B cell (primary cell): ENCODE results near the gene PTPN6.

Experiments used
- EZH2 ChIP-seq: IDR thresholded peaks from 2 replicates; pipeline ENCODE4 v1.6.1; 2012; ENCODE audit warnings: borderline replicate concordance, low read depth, mild to moderate bottlenecking, moderate library complexity, low read length; ENCODE audit not compliant: insufficient read depth, poor library complexity, severe bottlenecking
- TF ChIP-seq, protein P1 (sequence below): fragments of 200-600 bp; IDR thresholded peaks from one replicate; pipeline ENCODE4 v1.8.0; 2022; ENCODE audit warnings: antibody characterized with exemption, mild to moderate bottlenecking

DNA sequence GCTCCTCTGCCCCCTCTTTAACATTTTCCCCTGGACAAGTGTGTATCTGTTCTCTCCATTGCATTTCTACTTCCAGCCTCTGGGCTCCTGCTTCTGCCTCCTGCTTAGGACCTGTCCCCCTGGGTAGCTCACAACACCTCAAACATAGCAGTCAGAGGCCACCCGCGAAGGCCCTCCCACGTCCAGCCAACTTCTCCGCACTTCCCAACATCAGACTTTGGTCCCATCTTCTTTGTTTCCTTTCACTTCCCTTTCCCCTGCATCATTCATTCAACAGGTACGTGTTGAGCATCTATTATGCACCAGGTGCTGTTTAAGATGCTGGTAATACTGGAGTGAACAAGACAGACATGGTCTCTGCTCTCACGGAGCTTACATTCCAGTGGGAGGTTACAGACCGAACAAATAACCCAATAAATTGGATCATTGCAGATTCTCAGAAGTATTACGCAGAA, 4.2 kb upstream of the PTPN6 start:
- TF ChIP-seq, protein P1, sequence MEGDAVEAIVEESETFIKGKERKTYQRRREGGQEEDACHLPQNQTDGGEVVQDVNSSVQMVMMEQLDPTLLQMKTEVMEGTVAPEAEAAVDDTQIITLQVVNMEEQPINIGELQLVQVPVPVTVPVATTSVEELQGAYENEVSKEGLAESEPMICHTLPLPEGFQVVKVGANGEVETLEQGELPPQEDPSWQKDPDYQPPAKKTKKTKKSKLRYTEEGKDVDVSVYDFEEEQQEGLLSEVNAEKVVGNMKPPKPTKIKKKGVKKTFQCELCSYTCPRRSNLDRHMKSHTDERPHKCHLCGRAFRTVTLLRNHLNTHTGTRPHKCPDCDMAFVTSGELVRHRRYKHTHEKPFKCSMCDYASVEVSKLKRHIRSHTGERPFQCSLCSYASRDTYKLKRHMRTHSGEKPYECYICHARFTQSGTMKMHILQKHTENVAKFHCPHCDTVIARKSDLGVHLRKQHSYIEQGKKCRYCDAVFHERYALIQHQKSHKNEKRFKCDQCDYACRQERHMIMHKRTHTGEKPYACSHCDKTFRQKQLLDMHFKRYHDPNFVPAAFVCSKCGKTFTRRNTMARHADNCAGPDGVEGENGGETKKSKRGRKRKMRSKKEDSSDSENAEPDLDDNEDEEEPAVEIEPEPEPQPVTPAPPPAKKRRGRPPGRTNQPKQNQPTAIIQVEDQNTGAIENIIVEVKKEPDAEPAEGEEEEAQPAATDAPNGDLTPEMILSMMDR, result no peak
- TF ChIP-seq EZH2, result no peak
